Measurements from ENCODE around the gene ACAP2.

The ACAP2 gene

GRCh38 chr3:195226900-195227447 lies 215.8 kb downstream of the ACAP2 start:
- peaks cover 9% of the 10 kb centered on the region for H3K4me1 ChIP-seq (ENCODE audit: insufficient read depth, poor library complexity, severe bottlenecking)
- no peaks in the 10 kb centered on the region for H3K36me3 ChIP-seq (ENCODE audit: low read depth)
- H3K27me3 ChIP-seq (ENCODE audit: insufficient read depth, poor library complexity, severe bottlenecking), result no peaks in the 10 kb centered on the region
- TF ChIP-seq CTCF (IDR thresholded peaks at IDR 0.05; ENCODE audit: poor library complexity, severe bottlenecking), result no peak
- H3K27ac ChIP-seq (ENCODE audit: poor library complexity, severe bottlenecking), result no peak overlapping the region
- ATAC-seq (ENCODE audit: low read depth) (no peak), DNase-seq (ENCODE audit: low spot score) (no peak)
- no peaks in the 10 kb centered on the region for H3K9me3 ChIP-seq (ENCODE audit: severe bottlenecking)
- H3K4me3 ChIP-seq (ENCODE audit: severe bottlenecking), result no peak overlapping the region

GRCh38 chr3:195226445-195226844 lies 216.4 kb downstream of the ACAP2 start:
- Histone ChIP-seq H3K4me3 (ENCODE audit: severe bottlenecking) (no peak overlapping the region), H3K27me3 (ENCODE audit: insufficient read depth, poor library complexity, severe bottlenecking) (no peaks in the 10 kb centered on the region), H3K27ac (ENCODE audit: poor library complexity, severe bottlenecking) (no peak overlapping the region), H3K36me3 (ENCODE audit: low read depth) (no peaks in the 10 kb centered on the region), H3K9me3 (ENCODE audit: severe bottlenecking) (no peaks in the 10 kb centered on the region), H3K4me1 (ENCODE audit: insufficient read depth, poor library complexity, severe bottlenecking) (peaks cover 9% of the 10 kb centered on the region)
- TF ChIP-seq CTCF (IDR thresholded peaks at IDR 0.05; ENCODE audit: poor library complexity, severe bottlenecking), result no peak
- DNase-seq (ENCODE audit: low spot score) (no peak), ATAC-seq (ENCODE audit: low read depth) (no peak)

- ATAC-seq (ENCODE audit: low read depth) (no peak), DNase-seq (ENCODE audit: low spot score) (no peak)
- no peaks in the 10 kb centered on the region for H3K36me3 ChIP-seq (ENCODE audit: low read depth)
- H3K27ac ChIP-seq (ENCODE audit: poor library complexity, severe bottlenecking), result no peak overlapping the region
- TF ChIP-seq CTCF (IDR thresholded peaks at IDR 0.05; ENCODE audit: poor library complexity, severe bottlenecking), result no peak
- peaks cover 9% of the 10 kb centered on the region for H3K4me1 ChIP-seq (ENCODE audit: insufficient read depth, poor library complexity, severe bottlenecking)
- no peaks in the 10 kb centered on the region for H3K27me3 ChIP-seq (ENCODE audit: insufficient read depth, poor library complexity, severe bottlenecking)
- no peak overlapping the region for H3K4me3 ChIP-seq (ENCODE audit: severe bottlenecking)
- H3K9me3 ChIP-seq (ENCODE audit: severe bottlenecking), result no peaks in the 10 kb centered on the region
Observed at GRCh38 chr3:195224980-195225580, 217.7 kb downstream of the ACAP2 start.

Data from RWPE2 (cell line).